Measurements from ENCODE around the gene UCK1. TPM values are rescaled to one million over a fixed set of nuclear protein-coding genes. Genes with fewer than 3 reads are reported as not detected.

UCK1 gene
- total RNA-seq, 4 donors from 2014 or later, result 17.3 to 39.1 (median 24.8) TPM

- no peak overlapping the region for H3K4me3 ChIP-seq
- H3K27me3 ChIP-seq, result no peaks in the 10 kb centered on the region
- H3K27ac ChIP-seq, result peak overlapping the region in 1 of 4 donors; percentile 51
- peaks cover 0 to 41% (median 19%) of the 10 kb centered on the region in 3 donors for H3K4me1 ChIP-seq
- intact Hi-C loops (cut with DNase I), result loop anchor here (10.0 kb wide), 1 partner anchor 111 kb away; no protein-coding TSS in a partner anchor
- TF ChIP-seq CTCF (IDR thresholded peaks at IDR 0.05), result no peak
- no peak for TF ChIP-seq POLR2A (IDR thresholded peaks at IDR 0.05)
- DNase-seq, result no peak
- WGBS, 2 donors, result 76 to 82% methylated on average over 11 to 14 of the region's 19 CpGs
- H3K36me3 ChIP-seq, result peaks cover 77 to 100% (median 85%) of the 10 kb centered on the region in 3 donors
- no peaks in the 10 kb centered on the region for H3K9me3 ChIP-seq
Observed at GRCh38 chr9:131485728-131486422, 45.2 kb downstream of the UCK1 start.

GRCh38 chr9:131485206-131485605 is 45.9 kb downstream of the UCK1 start:
- Histone ChIP-seq H3K36me3 (peaks cover 72 to 100% (median 80%) of the 10 kb centered on the region in 3 donors), H3K27ac (peak overlapping the region in 1 of 4 donors; percentile 51), H3K9me3 (no peaks in the 10 kb centered on the region), H3K4me3 (no peak overlapping the region), H3K4me1 (peaks cover 0 to 47% (median 26%) of the 10 kb centered on the region in 3 donors), H3K27me3 (no peaks in the 10 kb centered on the region)
- DNase-seq, result no peak
- WGBS, 2 donors, result 50 to 72% methylated on average over 7 to 8 of the region's 12 CpGs
- intact Hi-C loops (cut with DNase I), result loop anchor here (10.0 kb wide), 1 partner anchor 110 kb away; no protein-coding TSS in a partner anchor
- TF ChIP-seq POLR2A (IDR thresholded peaks at IDR 0.05), result no peak
- TF ChIP-seq CTCF (IDR thresholded peaks at IDR 0.05), result no peak

- no peaks in the 10 kb centered on the region for H3K27me3 ChIP-seq
- no peak for TF ChIP-seq POLR2A (IDR thresholded peaks at IDR 0.05)
- peaks cover 69 to 100% (median 78%) of the 10 kb centered on the region in 3 donors for H3K36me3 ChIP-seq
- DNase-seq, result no peak
- H3K4me1 ChIP-seq, result peaks cover 0 to 52% (median 27%) of the 10 kb centered on the region in 3 donors
- H3K9me3 ChIP-seq, result no peaks in the 10 kb centered on the region
- intact Hi-C loops (cut with DNase I), result loop anchor here (10.0 kb wide), 1 partner anchor 110 kb away; no protein-coding TSS in a partner anchor
- no peak overlapping the region for H3K27ac ChIP-seq
- WGBS, 2 donors, result 89 to 94% methylated on average over 9 to 10 of the region's 15 CpGs
- no peak overlapping the region for H3K4me3 ChIP-seq
Observed at GRCh38 chr9:131484560-131485185, 46.4 kb downstream of the UCK1 start.

GRCh38 chr9:131484051-131484445 is 47.0 kb downstream of the UCK1 start:
- intact Hi-C loops (cut with DNase I), result loop anchor here (10.0 kb wide), 1 partner anchor 109 kb away; no protein-coding TSS in a partner anchor
- no peak for DNase-seq
- peak overlapping the region in 3 of 4 donors; percentile 21 to 59 (median 29) for H3K27ac ChIP-seq
- TF ChIP-seq POLR2A (IDR thresholded peaks at IDR 0.05), result no peak
- TF ChIP-seq CTCF (IDR thresholded peaks at IDR 0.05), result no peak
- peaks cover 0 to 52% (median 27%) of the 10 kb centered on the region in 3 donors for H3K4me1 ChIP-seq
- WGBS, 2 donors, result 91% methylated on average over 5 to 7 of the region's 7 CpGs
- peaks cover 70 to 100% (median 75%) of the 10 kb centered on the region in 3 donors for H3K36me3 ChIP-seq
- H3K9me3 ChIP-seq, result no peaks in the 10 kb centered on the region
- H3K27me3 ChIP-seq, result no peaks in the 10 kb centered on the region
- H3K4me3 ChIP-seq, result no peak overlapping the region

GRCh38 chr9:131483319-131484050 is 47.6 kb downstream of the UCK1 start:
- peaks cover 0 to 52% (median 27%) of the 10 kb centered on the region in 3 donors for H3K4me1 ChIP-seq
- H3K9me3 ChIP-seq, result no peaks in the 10 kb centered on the region
- DNase-seq, result no peak
- no peaks in the 10 kb centered on the region for H3K27me3 ChIP-seq
- no peak for TF ChIP-seq CTCF (IDR thresholded peaks at IDR 0.05)
- no peak for TF ChIP-seq POLR2A (IDR thresholded peaks at IDR 0.05)
- H3K36me3 ChIP-seq, result peaks cover 72 to 100% (median 75%) of the 10 kb centered on the region in 3 donors
- no peak overlapping the region for H3K4me3 ChIP-seq
- WGBS, 2 donors, result 70 to 82% methylated on average over 4 to 6 of the region's 9 CpGs
- intact Hi-C loops (cut with DNase I), result loop anchor here (10.0 kb wide), 1 partner anchor 109 kb away; no protein-coding TSS in a partner anchor
- H3K27ac ChIP-seq, result peak overlapping the region in 3 of 4 donors; percentile 21 to 59 (median 29)

Measured in esophagus squamous epithelium (tissue), 5 donors.